Esophagus squamous epithelium (tissue), 4 donors: ENCODE data around the gene ZNF575.

ENCODE experiments used
- POLR2A ChIP-seq, 4 donors: fragments of 450-650 bp; IDR thresholded peaks; one replicate each; pipeline ENCODE4 v1.6.1; 2017; ENCODE audit warnings: antibody characterized with exemption in 4 of 4, mild to moderate bottlenecking in 4 of 4, moderate library complexity in 3 of 4
- TF ChIP-seq, protein P1 (sequence below), 6 experiments: fragments of 450-650 bp in 4 of 6; fragments of 200-600 bp in 2 of 6; sonication (generic) in 2 of 6; IDR thresholded peaks; one replicate each; pipeline ENCODE4 v1.5.1; 2016 to 2019; ENCODE audit warnings: antibody characterized with exemption in 6 of 6, mild to moderate bottlenecking in 4 of 6, moderate library complexity in 4 of 6

- TF ChIP-seq, protein P1, sequence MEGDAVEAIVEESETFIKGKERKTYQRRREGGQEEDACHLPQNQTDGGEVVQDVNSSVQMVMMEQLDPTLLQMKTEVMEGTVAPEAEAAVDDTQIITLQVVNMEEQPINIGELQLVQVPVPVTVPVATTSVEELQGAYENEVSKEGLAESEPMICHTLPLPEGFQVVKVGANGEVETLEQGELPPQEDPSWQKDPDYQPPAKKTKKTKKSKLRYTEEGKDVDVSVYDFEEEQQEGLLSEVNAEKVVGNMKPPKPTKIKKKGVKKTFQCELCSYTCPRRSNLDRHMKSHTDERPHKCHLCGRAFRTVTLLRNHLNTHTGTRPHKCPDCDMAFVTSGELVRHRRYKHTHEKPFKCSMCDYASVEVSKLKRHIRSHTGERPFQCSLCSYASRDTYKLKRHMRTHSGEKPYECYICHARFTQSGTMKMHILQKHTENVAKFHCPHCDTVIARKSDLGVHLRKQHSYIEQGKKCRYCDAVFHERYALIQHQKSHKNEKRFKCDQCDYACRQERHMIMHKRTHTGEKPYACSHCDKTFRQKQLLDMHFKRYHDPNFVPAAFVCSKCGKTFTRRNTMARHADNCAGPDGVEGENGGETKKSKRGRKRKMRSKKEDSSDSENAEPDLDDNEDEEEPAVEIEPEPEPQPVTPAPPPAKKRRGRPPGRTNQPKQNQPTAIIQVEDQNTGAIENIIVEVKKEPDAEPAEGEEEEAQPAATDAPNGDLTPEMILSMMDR (IDR thresholded peaks at IDR 0.05): no peak
- no peak for TF ChIP-seq POLR2A (IDR thresholded peaks at IDR 0.05)
These were observed 21.4 kb downstream of the ZNF575 start for GRCh38 chr19:43554317-43554895.
